Kidney epithelial cell (primary cell): ENCODE results near the gene HNF1A. TPM values are rescaled to one million over a fixed set of nuclear protein-coding genes. Genes with fewer than 3 reads are reported as not detected.
A peak's percentile ranks its signal among the peaks of the same experiment; 100 is the strongest.

ENCODE experiments used
- DNase-seq: peaks from one replicate; pipeline ENCODE4 v3.0.0-alpha.2; 2010; ENCODE audit warnings: low read depth
- H3K27me3 ChIP-seq: 2 replicates; pipeline ENCODE4 v1.6.0; 2011; ENCODE audit warnings: low read length; ENCODE audit not compliant: control insufficient read depth, insufficient read depth
- H3K36me3 ChIP-seq: 2 replicates; pipeline ENCODE4 v1.5.1; 2011; ENCODE audit warnings: low read length; ENCODE audit not compliant: control insufficient read depth, insufficient read depth
- H3K4me3 ChIP-seq: 2 replicates; pipeline ENCODE4 v1.5.1; 2011; ENCODE audit warnings: low read depth, mild to moderate bottlenecking, control low read depth, low read length
- total RNA-seq: library from RNA; depleted of rRNA; stranded (reverse); fragments of >200 nt; gene quantifications from 2 replicates; pipeline ENCODE4 v1.2.3, GENCODE V29; 2015
- TF ChIP-seq, protein P1 (sequence below): IDR thresholded peaks from 2 replicates; pipeline ENCODE4 v1.5.1; 2011; ENCODE audit warnings: mild to moderate bottlenecking, moderate library complexity, low read length, control low read depth, inconsistent platforms; ENCODE audit not compliant: insufficient read depth, poor library complexity, severe bottlenecking

Gene HNF1A
- total RNA-seq, 1 donor from 2014 or later: 0.25 TPM

DNA sequence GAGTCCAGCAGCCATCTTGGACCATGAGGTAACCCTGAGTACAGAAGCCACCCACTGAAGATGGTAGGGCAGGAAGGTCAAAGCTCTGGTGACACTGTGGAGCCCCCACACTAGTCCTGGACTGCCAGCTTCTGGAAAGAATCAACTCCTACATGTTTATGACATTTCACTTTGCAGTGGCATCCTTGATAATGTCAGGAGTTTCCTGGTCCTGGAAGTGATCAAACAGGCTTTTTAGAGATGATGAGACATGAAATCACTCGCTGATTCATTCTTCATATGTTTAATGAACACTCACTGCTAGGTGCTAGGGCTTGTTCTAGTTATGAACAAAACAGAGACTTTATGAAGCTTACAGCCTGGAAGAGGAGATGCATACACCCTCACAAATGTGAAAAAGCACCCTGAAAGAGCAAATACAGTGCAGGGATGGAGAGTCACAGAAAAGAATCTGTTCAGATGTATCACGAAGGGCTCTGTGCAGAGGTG, 15.8 kb upstream of the HNF1A start:
- DNase-seq: no peak
- Histone ChIP-seq H3K4me3 (no peak overlapping the region), H3K36me3 (no peaks in the 10 kb centered on the region), H3K27me3 (no peaks in the 10 kb centered on the region)
- TF ChIP-seq, protein P1, sequence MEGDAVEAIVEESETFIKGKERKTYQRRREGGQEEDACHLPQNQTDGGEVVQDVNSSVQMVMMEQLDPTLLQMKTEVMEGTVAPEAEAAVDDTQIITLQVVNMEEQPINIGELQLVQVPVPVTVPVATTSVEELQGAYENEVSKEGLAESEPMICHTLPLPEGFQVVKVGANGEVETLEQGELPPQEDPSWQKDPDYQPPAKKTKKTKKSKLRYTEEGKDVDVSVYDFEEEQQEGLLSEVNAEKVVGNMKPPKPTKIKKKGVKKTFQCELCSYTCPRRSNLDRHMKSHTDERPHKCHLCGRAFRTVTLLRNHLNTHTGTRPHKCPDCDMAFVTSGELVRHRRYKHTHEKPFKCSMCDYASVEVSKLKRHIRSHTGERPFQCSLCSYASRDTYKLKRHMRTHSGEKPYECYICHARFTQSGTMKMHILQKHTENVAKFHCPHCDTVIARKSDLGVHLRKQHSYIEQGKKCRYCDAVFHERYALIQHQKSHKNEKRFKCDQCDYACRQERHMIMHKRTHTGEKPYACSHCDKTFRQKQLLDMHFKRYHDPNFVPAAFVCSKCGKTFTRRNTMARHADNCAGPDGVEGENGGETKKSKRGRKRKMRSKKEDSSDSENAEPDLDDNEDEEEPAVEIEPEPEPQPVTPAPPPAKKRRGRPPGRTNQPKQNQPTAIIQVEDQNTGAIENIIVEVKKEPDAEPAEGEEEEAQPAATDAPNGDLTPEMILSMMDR: no peak

DNA sequence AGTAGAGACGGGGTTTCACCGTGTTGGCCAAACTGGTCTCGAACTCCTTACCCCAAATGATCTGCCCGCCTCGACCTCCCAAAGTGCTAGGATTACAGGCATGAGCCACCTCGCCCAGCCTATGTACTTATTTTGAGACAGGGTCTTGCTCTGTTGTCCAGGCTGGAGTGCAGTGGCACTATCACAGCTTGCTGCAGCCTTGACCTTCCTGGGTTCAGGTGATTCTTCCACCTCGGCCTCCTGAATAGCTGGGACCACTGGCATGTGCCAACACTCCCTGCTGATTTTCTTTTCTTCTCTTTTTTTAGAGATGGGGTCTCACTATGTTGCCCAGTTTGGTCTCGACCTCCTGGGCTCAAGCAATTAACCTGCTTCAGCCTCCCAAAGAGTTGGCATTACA, 14.0 kb upstream of the HNF1A start:
- Histone ChIP-seq H3K27me3 (no peaks in the 10 kb centered on the region), H3K36me3 (peaks cover 2% of the 10 kb centered on the region), H3K4me3 (no peak overlapping the region)
- DNase-seq: no peak
- TF ChIP-seq, protein P1: no peak

DNA sequence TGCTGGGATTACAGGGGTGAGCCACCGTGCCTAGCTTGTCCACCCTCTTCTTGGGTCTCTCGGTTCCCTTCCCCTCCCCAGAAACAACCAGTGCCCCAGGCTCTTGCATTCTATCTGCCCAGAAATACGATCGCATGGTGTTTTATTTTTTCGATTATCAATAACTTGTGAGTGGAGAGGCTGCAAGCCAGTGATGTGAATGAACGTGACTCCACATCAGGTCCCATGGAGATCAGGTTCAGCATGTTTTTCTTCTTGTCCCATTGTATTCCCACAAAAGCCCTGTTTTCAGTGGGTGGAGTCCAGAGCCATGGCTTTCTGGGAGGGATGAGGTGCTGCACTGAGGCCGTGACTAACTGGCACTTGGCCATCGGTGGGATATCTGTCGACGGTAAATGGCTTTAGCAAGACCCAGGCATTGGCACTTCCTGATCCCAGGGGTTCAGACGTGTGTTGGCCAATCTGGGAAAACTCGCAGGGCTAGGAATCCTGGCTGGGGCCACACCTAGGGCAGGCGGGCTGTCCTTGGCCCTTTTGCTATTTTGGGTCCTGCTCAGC, 12.7 kb upstream of the HNF1A start:
- Histone ChIP-seq H3K36me3 (peaks cover 2% of the 10 kb centered on the region), H3K4me3 (no peak overlapping the region), H3K27me3 (no peaks in the 10 kb centered on the region)
- no peak for DNase-seq
- TF ChIP-seq, protein P1: no peak

- no peak for DNase-seq
- Histone ChIP-seq H3K36me3 (peaks cover 2% of the 10 kb centered on the region), H3K27me3 (no peaks in the 10 kb centered on the region), H3K4me3 (no peak overlapping the region)
- TF ChIP-seq, protein P1: no peak
These were observed 8.0 kb upstream of the HNF1A start for GRCh38 chr12:120970310-120970709.

GRCh38 chr12:120971299-120972180, 6.8 kb upstream of the HNF1A start:
- H3K4me3 ChIP-seq: no peak overlapping the region
- peaks cover 2% of the 10 kb centered on the region for H3K36me3 ChIP-seq
- DNase-seq: no peak
- TF ChIP-seq, protein P1: peak; percentile 60
- no peaks in the 10 kb centered on the region for H3K27me3 ChIP-seq
